HepG2 (cell line): ENCODE measurements around the gene TMEM95. TPM values are rescaled to one million over a fixed set of nuclear protein-coding genes. Genes with fewer than 3 reads are reported as not detected.

Experiments used
- KLF16 ChIP-seq, 2 experiments: sonication (generic) in 1 of 2; formaldehyde crosslinking in 1 of 2; IDR thresholded peaks; 2 replicates each; pipeline versions ENCODE4 v1.6.1 to v1.8.0; 2016 to 2023; ENCODE audit warnings: missing genetic modification reagents in 2 of 2, missing compliant biosample characterization in 1 of 2
- KLF9 ChIP-seq: IDR thresholded peaks from 2 replicates; pipeline ENCODE4 v1.6.1; 2016; ENCODE audit warnings: low read depth
- MIER3 ChIP-seq: IDR thresholded peaks from 2 replicates; pipeline ENCODE4 v1.6.1; 2016; ENCODE audit warnings: missing compliant biosample characterization, borderline replicate concordance
- NFRKB ChIP-seq: fragments of 450-650 bp; IDR thresholded peaks from 2 replicates; pipeline ENCODE4 v1.6.1; 2017
- SYNCRIP ChIP-seq: fragments of 200-400 bp; formaldehyde crosslinking; IDR thresholded peaks from 2 replicates; pipeline ENCODE4 v1.6.1; 2018; ENCODE audit warnings: mild to moderate bottlenecking, low read depth, low read length; ENCODE audit not compliant: insufficient read depth
- TEAD3 ChIP-seq: optimal IDR thresholded peaks from 2 replicates; pipeline ENCODE3; 2016; ENCODE audit warnings: borderline replicate concordance
- TFE3 ChIP-seq: IDR thresholded peaks from 2 replicates; pipeline ENCODE4 v1.6.1; 2016
- THYN1 ChIP-seq: sonication (generic); formaldehyde crosslinking; IDR thresholded peaks from 2 replicates; pipeline ENCODE4 v1.8.1; 2023; ENCODE audit warnings: low read depth, mild to moderate bottlenecking, moderate library complexity, missing genetic modification reagents, borderline replicate concordance
- ZBTB26 ChIP-seq: IDR thresholded peaks from 2 replicates; pipeline ENCODE4 v1.6.1; 2016; ENCODE audit warnings: missing compliant biosample characterization, missing genetic modification reagents, borderline replicate concordance
- ZNF615 ChIP-seq: sonication (generic); formaldehyde crosslinking; IDR thresholded peaks from 2 replicates; pipeline ENCODE4 v1.5.0; 2020; ENCODE audit warnings: mild to moderate bottlenecking, missing genetic modification reagents, borderline replicate concordance
- ZNF674 ChIP-seq: sonication (generic); formaldehyde crosslinking; IDR thresholded peaks from 2 replicates; pipeline ENCODE4 v1.5.0; 2020; ENCODE audit warnings: low read depth, mild to moderate bottlenecking, missing genetic modification reagents
- polyA plus RNA-seq, 8 experiments: library from polyadenylated mRNA; depleted of rRNA in 3 of 8; stranded (reverse) in 7 of 8; unstranded in 1 of 8; fragments of >200 nt; fragmentation: Illumina TruSeq in 4 of 8; extraction: Trizol in 4 of 8; gene quantifications; 2 replicates each; pipeline versions ENCODE4 v1.2.1 to v1.2.3, GENCODE V29; 2011 to 2016; ENCODE audit warnings: low read depth in 4 of 8, missing spikeins in 1 of 8, mixed read lengths in 1 of 8; ENCODE audit not compliant: insufficient read depth in 1 of 8
- total RNA-seq, 5 experiments: library from RNA; depleted of rRNA; stranded (reverse); fragments of >200 nt; fragmentation: Illumina TruSeq; extraction: Trizol; gene quantifications; 2 replicates each; pipeline ENCODE4 v1.2.3, GENCODE V29; 2016; ENCODE audit warnings: low read depth in 1 of 5
- TF ChIP-seq, protein P1 (sequence below): sonication (generic); formaldehyde crosslinking; IDR thresholded peaks from 2 replicates; pipeline ENCODE4 v1.4.0; 2020; ENCODE audit warnings: missing genetic modification reagents
- TF ChIP-seq, protein P2 (sequence below): sonication (generic); formaldehyde crosslinking; IDR thresholded peaks from 2 replicates; pipeline ENCODE4 v1.8.0; 2022; ENCODE audit warnings: missing genetic modification reagents, mild to moderate bottlenecking, moderate library complexity, borderline replicate concordance
- TF ChIP-seq, protein P3 (sequence below): IDR thresholded peaks from 2 replicates; pipeline ENCODE4 v1.6.1; 2016; ENCODE audit warnings: mild to moderate bottlenecking

The TMEM95 gene
- total and polyA plus RNA-seq, 2 of the 13 experiments (the other 11 are each of a cell fraction or from before 2014, with no cell fraction given), result not detected

GRCh38 chr17:7351665-7352502 is 3.1 kb upstream of the TMEM95 start, which contains the start of gene KCTD11 (continued):
- TF ChIP-seq, protein P1, sequence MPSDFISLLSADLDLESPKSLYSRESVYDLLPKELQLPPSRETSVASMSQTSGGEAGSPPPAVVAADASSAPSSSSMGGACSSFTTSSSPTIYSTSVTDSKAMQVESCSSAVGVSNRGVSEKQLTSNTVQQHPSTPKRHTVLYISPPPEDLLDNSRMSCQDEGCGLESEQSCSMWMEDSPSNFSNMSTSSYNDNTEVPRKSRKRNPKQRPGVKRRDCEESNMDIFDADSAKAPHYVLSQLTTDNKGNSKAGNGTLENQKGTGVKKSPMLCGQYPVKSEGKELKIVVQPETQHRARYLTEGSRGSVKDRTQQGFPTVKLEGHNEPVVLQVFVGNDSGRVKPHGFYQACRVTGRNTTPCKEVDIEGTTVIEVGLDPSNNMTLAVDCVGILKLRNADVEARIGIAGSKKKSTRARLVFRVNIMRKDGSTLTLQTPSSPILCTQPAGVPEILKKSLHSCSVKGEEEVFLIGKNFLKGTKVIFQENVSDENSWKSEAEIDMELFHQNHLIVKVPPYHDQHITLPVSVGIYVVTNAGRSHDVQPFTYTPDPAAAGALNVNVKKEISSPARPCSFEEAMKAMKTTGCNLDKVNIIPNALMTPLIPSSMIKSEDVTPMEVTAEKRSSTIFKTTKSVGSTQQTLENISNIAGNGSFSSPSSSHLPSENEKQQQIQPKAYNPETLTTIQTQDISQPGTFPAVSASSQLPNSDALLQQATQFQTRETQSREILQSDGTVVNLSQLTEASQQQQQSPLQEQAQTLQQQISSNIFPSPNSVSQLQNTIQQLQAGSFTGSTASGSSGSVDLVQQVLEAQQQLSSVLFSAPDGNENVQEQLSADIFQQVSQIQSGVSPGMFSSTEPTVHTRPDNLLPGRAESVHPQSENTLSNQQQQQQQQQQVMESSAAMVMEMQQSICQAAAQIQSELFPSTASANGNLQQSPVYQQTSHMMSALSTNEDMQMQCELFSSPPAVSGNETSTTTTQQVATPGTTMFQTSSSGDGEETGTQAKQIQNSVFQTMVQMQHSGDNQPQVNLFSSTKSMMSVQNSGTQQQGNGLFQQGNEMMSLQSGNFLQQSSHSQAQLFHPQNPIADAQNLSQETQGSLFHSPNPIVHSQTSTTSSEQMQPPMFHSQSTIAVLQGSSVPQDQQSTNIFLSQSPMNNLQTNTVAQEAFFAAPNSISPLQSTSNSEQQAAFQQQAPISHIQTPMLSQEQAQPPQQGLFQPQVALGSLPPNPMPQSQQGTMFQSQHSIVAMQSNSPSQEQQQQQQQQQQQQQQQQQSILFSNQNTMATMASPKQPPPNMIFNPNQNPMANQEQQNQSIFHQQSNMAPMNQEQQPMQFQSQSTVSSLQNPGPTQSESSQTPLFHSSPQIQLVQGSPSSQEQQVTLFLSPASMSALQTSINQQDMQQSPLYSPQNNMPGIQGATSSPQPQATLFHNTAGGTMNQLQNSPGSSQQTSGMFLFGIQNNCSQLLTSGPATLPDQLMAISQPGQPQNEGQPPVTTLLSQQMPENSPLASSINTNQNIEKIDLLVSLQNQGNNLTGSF (CRISPR knock-in tag), result peak; percentile 13; the same call in 1 of the 2 replicates
- TF ChIP-seq NFRKB (no peak), KLF16 (CRISPR knock-in tag; IDR thresholded peaks at IDR 0.05) (peak in 1 of 2 experiments; percentile 59; a peak in 2 of 4 replicates), ZNF674 (CRISPR knock-in tag) (0 out of 2 replicates have a peak, but pooled peaks have one; percentile 70), MIER3 (no peak), SYNCRIP (no peak), ZNF615 (CRISPR knock-in tag) (no peak), THYN1 (CRISPR knock-in tag) (no peak), TFE3 (CRISPR knock-in tag) (no peak; the same call in 1 of the 2 replicates), TEAD3 (CRISPR knock-in tag) (peak; percentile 91), ZBTB26 (no peak), KLF9 (CRISPR knock-in tag) (peak; percentile 38; the same call in 1 of the 2 replicates)
- TF ChIP-seq, protein P2, sequence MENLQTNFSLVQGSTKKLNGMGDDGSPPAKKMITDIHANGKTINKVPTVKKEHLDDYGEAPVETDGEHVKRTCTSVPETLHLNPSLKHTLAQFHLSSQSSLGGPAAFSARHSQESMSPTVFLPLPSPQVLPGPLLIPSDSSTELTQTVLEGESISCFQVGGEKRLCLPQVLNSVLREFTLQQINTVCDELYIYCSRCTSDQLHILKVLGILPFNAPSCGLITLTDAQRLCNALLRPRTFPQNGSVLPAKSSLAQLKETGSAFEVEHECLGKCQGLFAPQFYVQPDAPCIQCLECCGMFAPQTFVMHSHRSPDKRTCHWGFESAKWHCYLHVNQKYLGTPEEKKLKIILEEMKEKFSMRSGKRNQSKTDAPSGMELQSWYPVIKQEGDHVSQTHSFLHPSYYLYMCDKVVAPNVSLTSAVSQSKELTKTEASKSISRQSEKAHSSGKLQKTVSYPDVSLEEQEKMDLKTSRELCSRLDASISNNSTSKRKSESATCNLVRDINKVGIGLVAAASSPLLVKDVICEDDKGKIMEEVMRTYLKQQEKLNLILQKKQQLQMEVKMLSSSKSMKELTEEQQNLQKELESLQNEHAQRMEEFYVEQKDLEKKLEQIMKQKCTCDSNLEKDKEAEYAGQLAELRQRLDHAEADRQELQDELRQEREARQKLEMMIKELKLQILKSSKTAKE (CRISPR knock-in tag), result peak; percentile 85; the same call in 1 of the 2 replicates
- TF ChIP-seq, protein P3, sequence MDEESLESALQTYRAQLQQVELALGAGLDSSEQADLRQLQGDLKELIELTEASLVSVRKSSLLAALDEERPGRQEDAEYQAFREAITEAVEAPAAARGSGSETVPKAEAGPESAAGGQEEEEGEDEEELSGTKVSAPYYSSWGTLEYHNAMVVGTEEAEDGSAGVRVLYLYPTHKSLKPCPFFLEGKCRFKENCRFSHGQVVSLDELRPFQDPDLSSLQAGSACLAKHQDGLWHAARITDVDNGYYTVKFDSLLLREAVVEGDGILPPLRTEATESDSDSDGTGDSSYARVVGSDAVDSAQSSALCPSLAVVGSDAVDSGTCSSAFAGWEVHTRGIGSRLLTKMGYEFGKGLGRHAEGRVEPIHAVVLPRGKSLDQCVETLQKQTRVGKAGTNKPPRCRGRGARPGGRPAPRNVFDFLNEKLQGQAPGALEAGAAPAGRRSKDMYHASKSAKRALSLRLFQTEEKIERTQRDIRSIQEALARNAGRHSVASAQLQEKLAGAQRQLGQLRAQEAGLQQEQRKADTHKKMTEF, result peak; percentile 82
